PFSK-1 (cell line): ENCODE results near the gene UNC13C.

Experiments used
- POLR2AphosphoS5 ChIP-seq: IDR thresholded peaks from 2 replicates; pipeline ENCODE4 v1.6.1; 2012; ENCODE audit warnings: low read depth, mild to moderate bottlenecking, control low read depth, low read length, moderate library complexity
- REST ChIP-seq, 2 experiments: IDR thresholded peaks; 2 replicates each; pipeline versions ENCODE4 v1.6.1 to v1.8.0; 2011 to 2012; ENCODE audit warnings: low read depth in 2 of 2, low read length in 2 of 2, control low read depth in 1 of 2, inconsistent platforms in 1 of 2, mild to moderate bottlenecking in 1 of 2, moderate library complexity in 1 of 2; ENCODE audit not compliant: insufficient read depth in 1 of 2
- SIN3A ChIP-seq: IDR thresholded peaks from 2 replicates; pipeline ENCODE4 v1.6.1; 2012; ENCODE audit warnings: mild to moderate bottlenecking, low read length, moderate library complexity, borderline replicate concordance; ENCODE audit not compliant: insufficient read depth
- TAF1 ChIP-seq: IDR thresholded peaks from 2 replicates; pipeline ENCODE4 v1.6.1; 2012; ENCODE audit warnings: low read length, control low read depth, borderline replicate concordance; ENCODE audit not compliant: insufficient read depth

GRCh38 chr15:53962646-53963561 is 15.3 kb upstream of the UNC13C start:
- TF ChIP-seq POLR2AphosphoS5 = no peak
- no peak for TF ChIP-seq TAF1
- TF ChIP-seq SIN3A = no peak
- no peak for TF ChIP-seq REST (IDR thresholded peaks at IDR 0.05; ENCODE audit: insufficient read depth in 1 of 2, low read depth in 2 of 2, low read length in 2 of 2)
